Suprapubic skin (tissue), 3 donors: ENCODE measurements around the gene LGR4.

Source experiments
- EP300 ChIP-seq: sonication (generic); formaldehyde crosslinking; IDR thresholded peaks from one replicate; pipeline ENCODE4 v1.6.1; 2017; ENCODE audit warnings: antibody characterized with exemption
- POLR2A ChIP-seq, 2 donors: fragments of 450-650 bp; IDR thresholded peaks; one replicate each; pipeline ENCODE4 v1.6.1; 2017; ENCODE audit warnings: antibody characterized with exemption in 2 of 2, mild to moderate bottlenecking in 2 of 2, moderate library complexity in 2 of 2
- TF ChIP-seq, protein P1 (sequence below), 2 donors: fragments of 200-600 bp in 1 of 2; fragments of 450-650 bp in 1 of 2; sonication (generic) in 1 of 2; IDR thresholded peaks; one replicate each; pipeline ENCODE4 v1.5.1; 2016 to 2019; ENCODE audit warnings: antibody characterized with exemption in 2 of 2, mild to moderate bottlenecking in 1 of 2, moderate library complexity in 1 of 2

DNA sequence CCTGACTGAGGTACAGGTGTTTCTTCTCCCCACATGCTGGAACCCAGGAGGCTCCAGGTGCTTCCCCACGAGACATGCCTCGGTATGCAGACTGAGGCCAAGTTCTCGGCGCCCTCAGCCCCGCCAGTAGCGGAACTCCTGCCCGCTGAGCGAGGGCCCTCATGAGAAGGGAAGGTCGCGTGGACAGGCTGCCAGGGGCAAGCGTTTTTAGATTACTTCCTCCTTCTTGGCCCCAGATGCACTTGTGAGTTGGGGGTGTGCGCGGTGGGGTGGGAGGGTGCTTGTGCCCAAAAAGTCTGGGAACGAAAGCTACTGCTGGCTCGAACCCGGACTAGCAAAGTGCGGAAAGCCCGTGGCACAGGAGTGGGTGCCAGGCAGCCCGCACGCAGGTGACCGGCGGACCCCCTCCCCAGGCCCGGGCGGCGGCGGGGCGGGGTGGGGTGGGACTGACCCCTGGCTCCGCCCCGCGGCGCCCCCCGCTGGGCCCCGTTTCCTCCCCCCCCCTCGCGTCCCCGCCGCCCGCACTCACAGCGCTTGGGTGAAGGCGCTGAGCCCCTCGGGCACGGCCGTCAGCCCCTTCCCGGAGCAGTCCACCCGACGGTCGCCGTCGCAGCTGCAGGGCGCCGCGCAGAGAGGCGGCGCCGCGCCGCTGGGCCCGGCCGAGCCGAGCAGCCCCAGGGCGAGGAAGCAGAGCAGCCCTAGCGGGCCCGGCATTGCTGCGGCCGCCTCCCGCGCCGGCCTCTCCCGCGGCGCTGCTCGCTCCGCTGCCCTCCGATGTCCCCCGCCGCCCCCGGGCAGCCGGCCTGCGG is 797 bp downstream of the LGR4 start:
- TF ChIP-seq, protein P1, sequence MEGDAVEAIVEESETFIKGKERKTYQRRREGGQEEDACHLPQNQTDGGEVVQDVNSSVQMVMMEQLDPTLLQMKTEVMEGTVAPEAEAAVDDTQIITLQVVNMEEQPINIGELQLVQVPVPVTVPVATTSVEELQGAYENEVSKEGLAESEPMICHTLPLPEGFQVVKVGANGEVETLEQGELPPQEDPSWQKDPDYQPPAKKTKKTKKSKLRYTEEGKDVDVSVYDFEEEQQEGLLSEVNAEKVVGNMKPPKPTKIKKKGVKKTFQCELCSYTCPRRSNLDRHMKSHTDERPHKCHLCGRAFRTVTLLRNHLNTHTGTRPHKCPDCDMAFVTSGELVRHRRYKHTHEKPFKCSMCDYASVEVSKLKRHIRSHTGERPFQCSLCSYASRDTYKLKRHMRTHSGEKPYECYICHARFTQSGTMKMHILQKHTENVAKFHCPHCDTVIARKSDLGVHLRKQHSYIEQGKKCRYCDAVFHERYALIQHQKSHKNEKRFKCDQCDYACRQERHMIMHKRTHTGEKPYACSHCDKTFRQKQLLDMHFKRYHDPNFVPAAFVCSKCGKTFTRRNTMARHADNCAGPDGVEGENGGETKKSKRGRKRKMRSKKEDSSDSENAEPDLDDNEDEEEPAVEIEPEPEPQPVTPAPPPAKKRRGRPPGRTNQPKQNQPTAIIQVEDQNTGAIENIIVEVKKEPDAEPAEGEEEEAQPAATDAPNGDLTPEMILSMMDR (IDR thresholded peaks at IDR 0.05) = no peak
- TF ChIP-seq EP300 (no peak), POLR2A (IDR thresholded peaks at IDR 0.05) (no peak)
